PC-3 (cell line): ENCODE measurements around the gene CRYBA1.
A peak's percentile ranks its signal among the peaks of the same experiment; 100 is the strongest.

ENCODE experiments used
- EZH2 ChIP-seq: fragments of 300-600 bp; sonication (generic); IDR thresholded peaks from one replicate; pipeline ENCODE4 v1.6.1; 2017; ENCODE audit warnings: antibody characterized with exemption, mild to moderate bottlenecking, low read length; ENCODE audit not compliant: unreplicated experiment
- EZH2phosphoT487 ChIP-seq: fragments of 300-600 bp; sonication (generic); IDR thresholded peaks from 2 replicates; pipeline ENCODE4 v1.6.1; 2018; ENCODE audit warnings: mild to moderate bottlenecking, antibody characterized with exemption, low read length, borderline replicate concordance
- TF ChIP-seq, protein P1 (sequence below): fragments of 300-600 bp; sonication (generic); conservative IDR thresholded peaks from 2 replicates; pipeline ENCODE4 v1.5.1; 2017; ENCODE audit warnings: antibody characterized with exemption, low read depth, mild to moderate bottlenecking, low read length

DNA sequence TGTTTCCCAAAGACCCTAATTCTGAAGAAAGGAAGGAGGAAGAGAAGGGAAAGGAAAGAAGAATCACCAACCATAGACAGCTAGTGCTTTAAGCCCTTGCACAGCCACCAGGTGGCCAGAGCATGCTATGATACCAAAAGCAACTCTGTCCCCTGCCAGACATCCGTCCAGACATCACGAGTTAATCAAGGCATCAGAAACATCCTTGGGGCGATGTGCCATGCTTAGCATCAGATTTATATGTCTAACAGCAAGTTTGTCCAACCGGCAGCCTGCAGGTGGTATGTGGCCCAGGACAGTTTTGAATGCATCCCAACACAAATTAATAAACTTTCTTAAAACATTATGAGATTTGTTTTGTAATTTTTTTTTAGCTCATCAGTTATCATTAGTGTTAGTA is 2.9 kb upstream of the CRYBA1 start:
- TF ChIP-seq, protein P1, sequence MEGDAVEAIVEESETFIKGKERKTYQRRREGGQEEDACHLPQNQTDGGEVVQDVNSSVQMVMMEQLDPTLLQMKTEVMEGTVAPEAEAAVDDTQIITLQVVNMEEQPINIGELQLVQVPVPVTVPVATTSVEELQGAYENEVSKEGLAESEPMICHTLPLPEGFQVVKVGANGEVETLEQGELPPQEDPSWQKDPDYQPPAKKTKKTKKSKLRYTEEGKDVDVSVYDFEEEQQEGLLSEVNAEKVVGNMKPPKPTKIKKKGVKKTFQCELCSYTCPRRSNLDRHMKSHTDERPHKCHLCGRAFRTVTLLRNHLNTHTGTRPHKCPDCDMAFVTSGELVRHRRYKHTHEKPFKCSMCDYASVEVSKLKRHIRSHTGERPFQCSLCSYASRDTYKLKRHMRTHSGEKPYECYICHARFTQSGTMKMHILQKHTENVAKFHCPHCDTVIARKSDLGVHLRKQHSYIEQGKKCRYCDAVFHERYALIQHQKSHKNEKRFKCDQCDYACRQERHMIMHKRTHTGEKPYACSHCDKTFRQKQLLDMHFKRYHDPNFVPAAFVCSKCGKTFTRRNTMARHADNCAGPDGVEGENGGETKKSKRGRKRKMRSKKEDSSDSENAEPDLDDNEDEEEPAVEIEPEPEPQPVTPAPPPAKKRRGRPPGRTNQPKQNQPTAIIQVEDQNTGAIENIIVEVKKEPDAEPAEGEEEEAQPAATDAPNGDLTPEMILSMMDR, result peak; percentile 59
- TF ChIP-seq EZH2 (no peak), EZH2phosphoT487 (no peak)
